Measurements from ENCODE around the gene PCDH10.

PCDH10 gene

GRCh38 chr4:133148690-133149363 is at the start of gene PCDH10:
TSS of gene PCDH10 (plus strand) at chr4:133149294. CDS start at chr4:133150141, 847 bp downstream.
- peak; percentile 86 for DNase-seq

- DNase-seq = no peak
Observed at GRCh38 chr4:133102043-133102442, 47.1 kb upstream of the PCDH10 start.

GRCh38 chr4:133102612-133103409 is 46.3 kb upstream of the PCDH10 start:
- no peak for DNase-seq

GRCh38 chr4:133112641-133113040 is 36.5 kb upstream of the PCDH10 start:
- no peak for DNase-seq

GRCh38 chr4:133124746-133125145 is 24.3 kb upstream of the PCDH10 start:
- no peak for DNase-seq

GRCh38 chr4:133127500-133127899 is 21.6 kb upstream of the PCDH10 start:
- DNase-seq = no peak

- DNase-seq = no peak
Observed at GRCh38 chr4:133129237-133129636, 19.9 kb upstream of the PCDH10 start.

GRCh38 chr4:133130171-133130570 is 18.9 kb upstream of the PCDH10 start:
- DNase-seq = no peak

GRCh38 chr4:133131829-133132460 is 17.1 kb upstream of the PCDH10 start:
- no peak for DNase-seq

GRCh38 chr4:133136833-133137232 is 12.3 kb upstream of the PCDH10 start:
- DNase-seq = no peak

GRCh38 chr4:133137571-133137970 is 11.5 kb upstream of the PCDH10 start:
- DNase-seq = no peak

- DNase-seq = no peak
Observed at GRCh38 chr4:133143775-133144430, 5.2 kb upstream of the PCDH10 start.

GRCh38 chr4:133145241-133145640 is 3.9 kb upstream of the PCDH10 start:
- DNase-seq = no peak

- no peak for DNase-seq
Observed at GRCh38 chr4:133145758-133146573, 3.1 kb upstream of the PCDH10 start.

- no peak for DNase-seq
Observed at GRCh38 chr4:133146574-133147241, 2.4 kb upstream of the PCDH10 start.

- DNase-seq = no peak
Observed at GRCh38 chr4:133147286-133147821, 1.7 kb upstream of the PCDH10 start.

- no peak for DNase-seq
Observed at GRCh38 chr4:133147921-133148689, 989 bp upstream of the PCDH10 start.

- DNase-seq = no peak
Observed at GRCh38 chr4:133149364-133149695, 236 bp downstream of the PCDH10 start.

GRCh38 chr4:133149932-133150471 is 908 bp downstream of the PCDH10 start:
- no peak for DNase-seq
